Ishikawa (cell line): Measurements from ENCODE around the gene DENND4B.

ENCODE experiments used
- CEBPB ChIP-seq: IDR thresholded peaks from 2 replicates; pipeline ENCODE4 v1.6.1; 2012
- CREB1 ChIP-seq: IDR thresholded peaks from 2 replicates; pipeline ENCODE4 v1.6.1; 2012; ENCODE audit warnings: low read depth
- EGR1 ChIP-seq: IDR thresholded peaks from 2 replicates; pipeline ENCODE4 v1.6.1; 2012
- EP300 ChIP-seq: IDR thresholded peaks from 2 replicates; pipeline ENCODE4 v1.6.1; 2012; ENCODE audit warnings: borderline replicate concordance
- FOXM1 ChIP-seq: IDR thresholded peaks from 2 replicates; pipeline ENCODE4 v1.6.1; 2012; ENCODE audit warnings: low read depth, borderline replicate concordance
- NFIC ChIP-seq: IDR thresholded peaks from 2 replicates; pipeline ENCODE4 v1.6.1; 2012
- RAD21 ChIP-seq: IDR thresholded peaks from 2 replicates; pipeline ENCODE4 v1.6.1; 2012; ENCODE audit warnings: low read depth
- TAF1 ChIP-seq: IDR thresholded peaks from 2 replicates; pipeline ENCODE4 v1.6.1; 2012; ENCODE audit warnings: low read depth, mild to moderate bottlenecking
- TCF12 ChIP-seq: IDR thresholded peaks from 2 replicates; pipeline ENCODE4 v1.6.1; 2012; ENCODE audit warnings: low read depth
- TEAD4 ChIP-seq: IDR thresholded peaks from 2 replicates; pipeline ENCODE4 v1.6.1; 2012
- YY1 ChIP-seq: IDR thresholded peaks from 2 replicates; pipeline ENCODE4 v1.6.1; 2012; ENCODE audit warnings: low read depth
- ZBTB7A ChIP-seq: IDR thresholded peaks from 2 replicates; pipeline ENCODE4 v1.6.1; 2012; ENCODE audit warnings: low read depth
- TF ChIP-seq, protein P1 (sequence below): IDR thresholded peaks from 2 replicates; pipeline ENCODE4 v1.6.1; 2012
- TF ChIP-seq, protein P2 (sequence below): IDR thresholded peaks from 2 replicates; pipeline ENCODE4 v1.6.1; 2012; ENCODE audit warnings: low read depth, mild to moderate bottlenecking
- TF ChIP-seq, protein P3 (sequence below): IDR thresholded peaks from 2 replicates; pipeline ENCODE4 v1.6.1; 2012

The DENND4B gene

DNA sequence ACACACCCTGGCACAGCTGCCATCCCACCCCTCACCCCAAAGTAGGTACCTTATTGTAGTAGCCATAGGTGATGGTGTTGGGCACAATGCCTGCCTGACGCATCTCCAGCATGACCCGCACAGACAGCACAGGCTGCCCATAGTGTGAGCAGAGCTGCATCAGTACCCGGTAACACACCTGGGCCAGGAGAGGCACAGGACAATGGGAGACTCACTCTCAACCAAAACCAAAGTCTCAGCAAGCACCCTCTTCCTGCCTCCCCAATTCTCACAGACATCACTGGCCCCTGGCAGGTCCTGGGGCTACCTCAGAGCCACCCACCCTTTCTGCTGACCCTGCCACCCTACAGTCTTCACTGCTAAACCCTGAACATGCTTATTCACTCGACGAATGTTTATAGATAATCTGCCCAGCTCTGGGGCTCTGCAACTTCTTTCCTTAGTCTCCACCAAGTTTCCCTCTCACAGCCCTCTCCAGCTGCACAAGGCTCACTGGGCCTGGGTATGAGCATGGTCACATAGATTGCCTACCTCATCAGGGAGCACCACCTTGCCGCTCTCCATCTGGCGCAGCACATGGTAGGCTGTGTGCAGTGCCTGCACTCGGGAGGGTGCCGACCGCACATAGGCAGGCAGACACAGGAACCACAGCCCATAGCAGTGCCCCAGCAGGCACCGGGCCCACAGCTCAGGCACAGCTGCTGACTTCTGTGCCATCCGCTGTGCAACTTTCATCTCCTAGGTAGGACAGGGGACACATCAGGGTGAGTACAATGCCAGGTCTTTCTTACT lies 10.3 kb downstream of the DENND4B start:
- no peak for TF ChIP-seq FOXM1
- no peak for TF ChIP-seq ZBTB7A
- no peak for TF ChIP-seq NFIC
- no peak for TF ChIP-seq YY1
- TF ChIP-seq CEBPB: no peak
- TF ChIP-seq TEAD4: no peak
- TF ChIP-seq, protein P1, sequence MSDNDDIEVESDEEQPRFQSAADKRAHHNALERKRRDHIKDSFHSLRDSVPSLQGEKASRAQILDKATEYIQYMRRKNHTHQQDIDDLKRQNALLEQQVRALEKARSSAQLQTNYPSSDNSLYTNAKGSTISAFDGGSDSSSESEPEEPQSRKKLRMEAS: no peak
- no peak for TF ChIP-seq TAF1
- TF ChIP-seq, protein P2, sequence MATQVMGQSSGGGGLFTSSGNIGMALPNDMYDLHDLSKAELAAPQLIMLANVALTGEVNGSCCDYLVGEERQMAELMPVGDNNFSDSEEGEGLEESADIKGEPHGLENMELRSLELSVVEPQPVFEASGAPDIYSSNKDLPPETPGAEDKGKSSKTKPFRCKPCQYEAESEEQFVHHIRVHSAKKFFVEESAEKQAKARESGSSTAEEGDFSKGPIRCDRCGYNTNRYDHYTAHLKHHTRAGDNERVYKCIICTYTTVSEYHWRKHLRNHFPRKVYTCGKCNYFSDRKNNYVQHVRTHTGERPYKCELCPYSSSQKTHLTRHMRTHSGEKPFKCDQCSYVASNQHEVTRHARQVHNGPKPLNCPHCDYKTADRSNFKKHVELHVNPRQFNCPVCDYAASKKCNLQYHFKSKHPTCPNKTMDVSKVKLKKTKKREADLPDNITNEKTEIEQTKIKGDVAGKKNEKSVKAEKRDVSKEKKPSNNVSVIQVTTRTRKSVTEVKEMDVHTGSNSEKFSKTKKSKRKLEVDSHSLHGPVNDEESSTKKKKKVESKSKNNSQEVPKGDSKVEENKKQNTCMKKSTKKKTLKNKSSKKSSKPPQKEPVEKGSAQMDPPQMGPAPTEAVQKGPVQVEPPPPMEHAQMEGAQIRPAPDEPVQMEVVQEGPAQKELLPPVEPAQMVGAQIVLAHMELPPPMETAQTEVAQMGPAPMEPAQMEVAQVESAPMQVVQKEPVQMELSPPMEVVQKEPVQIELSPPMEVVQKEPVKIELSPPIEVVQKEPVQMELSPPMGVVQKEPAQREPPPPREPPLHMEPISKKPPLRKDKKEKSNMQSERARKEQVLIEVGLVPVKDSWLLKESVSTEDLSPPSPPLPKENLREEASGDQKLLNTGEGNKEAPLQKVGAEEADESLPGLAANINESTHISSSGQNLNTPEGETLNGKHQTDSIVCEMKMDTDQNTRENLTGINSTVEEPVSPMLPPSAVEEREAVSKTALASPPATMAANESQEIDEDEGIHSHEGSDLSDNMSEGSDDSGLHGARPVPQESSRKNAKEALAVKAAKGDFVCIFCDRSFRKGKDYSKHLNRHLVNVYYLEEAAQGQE: no peak
- TF ChIP-seq TCF12: no peak
- TF ChIP-seq EGR1: no peak
- TF ChIP-seq CREB1: no peak
- no peak for TF ChIP-seq RAD21

DNA sequence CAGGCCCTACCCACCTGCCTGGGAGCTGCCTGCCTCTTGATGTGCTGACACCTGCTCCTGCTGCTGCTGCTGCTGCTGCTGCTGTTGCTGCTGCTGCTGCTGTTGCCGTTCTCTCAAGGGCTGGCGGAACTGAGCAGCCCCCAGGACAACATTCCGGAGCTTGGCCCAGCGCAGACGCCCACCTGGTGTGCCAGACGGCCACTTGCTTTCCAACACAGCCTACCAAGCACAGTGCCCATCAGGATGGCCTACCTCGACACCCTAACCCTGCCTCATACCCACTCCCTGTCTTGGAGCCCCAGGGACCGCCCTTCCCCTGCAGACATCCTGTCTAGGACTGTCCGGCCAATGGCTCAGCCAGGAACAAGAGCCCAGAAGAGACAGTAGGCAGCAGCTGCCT lies 11.8 kb downstream of the DENND4B start:
- TF ChIP-seq EGR1 (no peak), ZBTB7A (no peak), TAF1 (no peak), YY1 (no peak), NFIC (no peak), TEAD4 (no peak), RAD21 (no peak), CREB1 (no peak)
- TF ChIP-seq, protein P3, sequence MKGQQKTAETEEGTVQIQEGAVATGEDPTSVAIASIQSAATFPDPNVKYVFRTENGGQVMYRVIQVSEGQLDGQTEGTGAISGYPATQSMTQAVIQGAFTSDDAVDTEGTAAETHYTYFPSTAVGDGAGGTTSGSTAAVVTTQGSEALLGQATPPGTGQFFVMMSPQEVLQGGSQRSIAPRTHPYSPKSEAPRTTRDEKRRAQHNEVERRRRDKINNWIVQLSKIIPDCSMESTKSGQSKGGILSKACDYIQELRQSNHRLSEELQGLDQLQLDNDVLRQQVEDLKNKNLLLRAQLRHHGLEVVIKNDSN: no peak
- TF ChIP-seq, protein P1: no peak

DNA sequence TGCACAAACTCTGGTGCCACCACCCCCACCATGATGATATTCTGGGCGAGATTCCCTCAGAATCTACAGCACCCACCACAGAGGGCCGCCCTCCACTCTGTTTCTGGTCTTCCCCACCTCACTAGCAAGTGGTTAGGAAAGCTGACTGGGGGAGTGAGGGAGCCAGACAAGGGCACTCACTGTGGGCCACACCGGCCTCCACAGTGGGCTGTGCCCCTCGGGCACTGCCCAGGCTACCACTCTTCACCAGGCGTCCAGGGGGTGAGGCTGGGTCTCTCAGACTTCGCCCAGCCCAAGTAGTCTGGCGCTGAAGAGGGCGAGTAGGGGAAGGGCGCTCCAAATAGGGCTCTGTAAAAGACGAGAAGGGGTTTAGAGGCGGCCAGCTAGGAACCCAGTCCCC lies 12.6 kb downstream of the DENND4B start:
- no peak for TF ChIP-seq ZBTB7A
- no peak for TF ChIP-seq CEBPB
- TF ChIP-seq FOXM1: no peak
- TF ChIP-seq, protein P3: no peak
- TF ChIP-seq TEAD4: no peak
- no peak for TF ChIP-seq CREB1
- TF ChIP-seq, protein P2: no peak
- no peak for TF ChIP-seq TCF12
- TF ChIP-seq, protein P1: no peak
- no peak for TF ChIP-seq EP300
- no peak for TF ChIP-seq TAF1
- no peak for TF ChIP-seq EGR1
- TF ChIP-seq NFIC: no peak
- TF ChIP-seq YY1: no peak
- no peak for TF ChIP-seq RAD21

DNA sequence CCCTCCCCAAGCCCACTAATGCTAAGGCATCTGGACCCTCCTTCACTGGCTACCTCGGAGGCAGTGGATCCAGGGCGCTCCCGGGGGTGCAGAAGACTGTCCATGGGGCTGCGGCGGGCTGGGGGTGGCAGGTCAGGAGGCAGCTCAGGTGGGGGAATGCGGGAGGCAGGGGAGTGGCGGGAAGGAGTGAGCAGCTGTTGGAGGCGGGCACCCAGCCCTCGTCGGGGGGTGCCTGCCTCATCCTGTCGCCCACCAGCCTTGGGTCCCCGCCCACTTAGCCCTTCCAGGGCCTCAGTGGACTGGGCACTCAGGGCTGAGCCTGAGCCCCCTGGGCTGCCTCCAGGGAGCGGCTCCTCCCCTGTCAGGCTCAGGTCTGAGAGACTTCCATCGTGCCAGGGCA lies 13.1 kb downstream of the DENND4B start:
- TF ChIP-seq EGR1 (no peak), FOXM1 (no peak), EP300 (no peak), TCF12 (no peak), CEBPB (no peak), RAD21 (no peak), CREB1 (no peak), TAF1 (no peak), NFIC (no peak), YY1 (no peak), ZBTB7A (no peak), TEAD4 (no peak)
- TF ChIP-seq, protein P3: no peak
- TF ChIP-seq, protein P1: no peak
- TF ChIP-seq, protein P2: no peak
